ENCODE results near the gene SLC8A2. TPM values are rescaled to one million over a fixed set of nuclear protein-coding genes. Genes with fewer than 3 reads are reported as not detected.

The SLC8A2 gene
- polyA plus RNA-seq, 1 donor from 2014 or later: not detected

Other genes starting within 250 kb of the SLC8A2 start
- 5.1 TPM for gene BBC3, start 240.7 kb downstream of the SLC8A2 start, polyA plus RNA-seq
- 16.0 TPM for gene CCDC9, start 215.4 kb downstream of the SLC8A2 start, polyA plus RNA-seq
- gene INAFM1, start 197.0 kb downstream of the SLC8A2 start, polyA plus RNA-seq: 2.3 TPM
- 0.30 TPM for gene C5AR1, start 162.0 kb downstream of the SLC8A2 start, polyA plus RNA-seq
- gene C5AR2, start 139.7 kb downstream of the SLC8A2 start, polyA plus RNA-seq: 0.06 TPM
- gene DHX34, start 122.6 kb downstream of the SLC8A2 start, polyA plus RNA-seq: 13.3 TPM
- gene MEIS3, start 52.4 kb downstream of the SLC8A2 start, polyA plus RNA-seq: not detected
- 6.5 TPM for gene KPTN, start 12.3 kb upstream of the SLC8A2 start, polyA plus RNA-seq
- 95.3 TPM for gene NAPA, start 43.2 kb upstream of the SLC8A2 start, polyA plus RNA-seq
- gene ZNF541, start 101.3 kb upstream of the SLC8A2 start, polyA plus RNA-seq: not detected
- gene BICRA, start 137.2 kb upstream of the SLC8A2 start, polyA plus RNA-seq: 0.71 TPM
- not detected for gene EHD2, start 241.5 kb upstream of the SLC8A2 start, polyA plus RNA-seq